Peyer's patch (tissue), 4 donors: ENCODE measurements around the gene SGMS2.

Experiments used
- CTCF ChIP-seq, 6 experiments: fragments of 450-650 bp in 4 of 6; fragments of 200-600 bp in 2 of 6; sonication (generic) in 1 of 6; IDR thresholded peaks; one replicate each; pipeline ENCODE4 v1.5.1; 2017 to 2019; ENCODE audit warnings: antibody characterized with exemption in 6 of 6, mild to moderate bottlenecking in 3 of 6, moderate library complexity in 1 of 6
- POLR2A ChIP-seq, 2 donors: fragments of 450-650 bp; IDR thresholded peaks; one replicate each; pipeline ENCODE4 v1.5.1; 2017; ENCODE audit warnings: antibody characterized with exemption in 2 of 2, mild to moderate bottlenecking in 2 of 2, moderate library complexity in 2 of 2

GRCh38 chr4:107838861-107839565 is 14.3 kb downstream of the SGMS2 start:
- TF ChIP-seq CTCF (IDR thresholded peaks at IDR 0.05), result no peak
- TF ChIP-seq POLR2A (IDR thresholded peaks at IDR 0.05), result no peak
